AG08395 (cell line): Measurements from ENCODE around the gene B3GAT1.

Source experiments
- DNase-seq: peaks from one replicate; pipeline ENCODE4 v3.0.0; 2012; ENCODE audit warnings: mixed read lengths, low spot score

B3GAT1 gene

GRCh38 chr11:134333312-134333711 is 78.7 kb downstream of the B3GAT1 start:
- no peak for DNase-seq

DNA sequence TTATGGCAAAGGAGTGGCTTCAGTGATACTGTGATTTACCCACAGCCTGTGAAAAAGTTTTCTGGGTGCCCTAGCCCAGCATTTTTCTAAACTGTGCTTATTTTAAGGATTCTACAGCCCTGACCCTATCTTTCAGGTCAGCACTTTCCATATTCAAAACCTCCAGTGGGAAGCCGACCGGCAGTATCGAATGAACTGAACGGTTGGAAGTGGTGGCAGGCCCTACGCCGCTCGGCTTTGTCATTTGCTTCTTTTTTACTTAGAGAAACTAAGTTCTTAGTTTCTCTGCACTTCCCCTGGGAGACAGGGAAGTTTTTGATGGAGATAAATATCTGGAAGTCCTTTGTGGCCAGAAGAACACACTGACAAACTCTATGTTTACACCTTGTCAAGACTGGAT is 79.3 kb downstream of the B3GAT1 start:
- no peak for DNase-seq

DNA sequence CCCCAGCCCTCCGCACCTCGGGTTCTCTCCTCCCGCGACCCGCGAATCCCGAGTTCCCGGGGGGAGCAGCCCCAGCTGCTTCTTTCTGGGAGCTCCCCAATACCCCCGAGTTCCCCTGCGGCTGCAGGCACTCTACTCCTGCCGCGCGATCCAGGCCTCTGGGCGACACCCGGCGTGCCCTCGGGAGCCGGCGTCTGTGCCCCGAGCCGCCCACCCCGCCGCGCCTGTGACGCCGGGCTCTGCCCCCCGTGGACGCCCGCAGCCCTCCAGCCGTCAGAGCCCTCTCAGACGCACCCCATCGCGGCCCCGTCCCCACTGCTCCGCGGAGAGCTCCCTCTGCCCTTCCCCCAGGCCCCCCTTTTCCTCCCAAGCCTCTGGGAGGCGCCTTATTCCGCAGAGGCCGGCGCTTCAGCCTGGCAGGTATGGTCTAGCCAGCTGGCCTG is 79.8 kb downstream of the B3GAT1 start:
- DNase-seq, result no peak

GRCh38 chr11:134331354-134332188 is 80.5 kb downstream of the B3GAT1 start, which contains the start of gene GLB1L2:
TSS of gene GLB1L2 (plus strand) at chr11:134331988. CDS start at chr11:134332062, 74 bp downstream.
- peak; percentile 49 for DNase-seq

DNA sequence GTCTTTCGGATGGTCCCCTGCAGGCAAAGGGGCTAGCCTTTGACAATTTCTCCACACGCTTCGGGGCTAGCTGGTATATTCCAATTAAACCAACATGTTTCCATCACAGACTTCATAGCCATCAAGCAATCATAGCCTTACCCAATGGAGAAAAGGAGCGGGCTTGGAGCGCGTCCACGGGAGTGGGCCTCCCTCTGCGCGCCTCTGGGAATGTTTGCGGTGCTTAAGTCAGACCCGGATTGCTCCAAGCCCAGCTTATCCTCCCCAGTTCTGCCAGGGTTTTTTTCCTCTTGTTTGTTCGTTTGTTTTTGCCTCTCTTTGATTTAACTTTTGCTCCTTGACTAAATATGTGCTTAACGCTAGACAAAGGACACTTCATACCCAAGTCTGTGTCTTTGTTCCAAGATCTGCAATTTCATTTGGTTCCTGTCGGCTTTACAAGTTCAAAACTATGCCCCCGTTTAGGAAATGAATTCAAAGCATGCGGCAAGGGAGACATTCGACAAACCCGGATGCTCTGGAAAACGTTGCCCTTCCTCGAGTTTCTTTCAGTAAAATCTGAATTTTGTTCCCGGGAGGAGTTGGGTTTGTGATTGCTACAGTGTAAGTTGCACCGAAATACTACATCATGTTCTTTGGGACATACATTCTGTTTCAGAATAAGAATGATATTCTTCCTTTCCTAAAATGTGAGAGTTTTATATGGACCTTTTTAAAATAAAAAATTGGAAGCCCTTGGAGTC is 81.3 kb downstream of the B3GAT1 start:
- DNase-seq, result no peak
